ENCODE measurements around the gene UVSSA. TPM values are rescaled to one million over a fixed set of nuclear protein-coding genes. Genes with fewer than 3 reads are reported as not detected.
A peak's percentile ranks its signal among the peaks of the same experiment; 100 is the strongest.

The UVSSA gene
- total and polyA plus RNA-seq, 2 donors (not counting 1 experiment from before 2014, with no cell fraction given), result 4.6 to 7.6 TPM

DNA sequence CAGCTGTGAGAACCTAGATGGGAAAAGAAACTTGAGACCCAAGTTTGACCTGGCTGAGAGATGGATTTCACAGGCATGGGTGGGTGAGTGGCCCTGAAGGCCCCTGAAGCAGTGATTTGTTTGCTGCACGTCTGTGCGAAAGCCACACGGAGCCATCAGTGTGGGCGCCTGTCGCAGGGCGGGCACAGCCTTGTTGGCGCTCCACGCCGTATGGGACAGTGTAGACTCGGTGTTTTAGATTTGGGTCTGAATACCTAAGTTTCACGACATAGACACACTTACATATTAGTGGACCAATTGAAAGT lies 21.9 kb upstream of the UVSSA start:
- no peaks in the 10 kb centered on the region for H3K4me1 ChIP-seq (ENCODE audit: control insufficient read depth, extremely low read depth, insufficient read depth, low read length)
- TF ChIP-seq EZH2 (IDR thresholded peaks at IDR 0.05; ENCODE audit: low read length, missing control alignments), result no peak
- TF ChIP-seq CTCF (conservative IDR thresholded peaks at IDR 0.05 in 1 of 2, IDR thresholded peaks at IDR 0.05 in 1 of 2; ENCODE audit: low read depth in 1 of 2, low read length in 2 of 2), result no peak
- no peak for DNase-seq (ENCODE audit: low read depth in 2 of 2)
- H3K4me2 ChIP-seq (ENCODE audit: extremely low read depth, insufficient read depth, low read length), result no peak overlapping the region
- H3K9ac ChIP-seq (ENCODE audit: insufficient read depth, low read length), result no peak overlapping the region
- H3K27ac ChIP-seq (ENCODE audit: insufficient read depth, low read length), result peak overlapping the region; percentile 85
- H4K20me1 ChIP-seq (ENCODE audit: control insufficient read depth, extremely low read depth, insufficient read depth, low read length), result no peaks in the 10 kb centered on the region
- H3K79me2 ChIP-seq (ENCODE audit: control insufficient read depth, insufficient read depth, low read length), result peaks cover 2% of the 10 kb centered on the region
- no peak overlapping the region for H3K4me3 ChIP-seq (replicated peaks in 1 of 4; ENCODE audit: control extremely low read depth in 1 of 4, insufficient read depth in 1 of 4, low read depth in 3 of 4, low read length in 4 of 4)
- H3K27me3 ChIP-seq (ENCODE audit: control insufficient read depth, insufficient read depth, low read length), result no peaks in the 10 kb centered on the region
- H3K9me3 ChIP-seq (ENCODE audit: control insufficient read depth, insufficient read depth, low read depth, low read length), result peaks cover 7% of the 10 kb centered on the region
- H2AFZ ChIP-seq (ENCODE audit: low read length), result no peak overlapping the region
- peaks cover 34% of the 10 kb centered on the region for H3K36me3 ChIP-seq (ENCODE audit: control insufficient read depth, insufficient read depth, low read length)

GRCh38 chr4:1325681-1326635 lies 21.1 kb upstream of the UVSSA start:
- Histone ChIP-seq H3K9me3 (ENCODE audit: control insufficient read depth, insufficient read depth, low read depth, low read length) (peaks cover 7% of the 10 kb centered on the region), H3K27ac (ENCODE audit: insufficient read depth, low read length) (no peak overlapping the region), H3K9ac (ENCODE audit: insufficient read depth, low read length) (no peak overlapping the region), H3K4me2 (ENCODE audit: extremely low read depth, insufficient read depth, low read length) (no peak overlapping the region), H3K4me3 (replicated peaks in 1 of 4; ENCODE audit: control extremely low read depth in 1 of 4, insufficient read depth in 1 of 4, low read depth in 3 of 4, low read length in 4 of 4) (no peak overlapping the region), H3K79me2 (ENCODE audit: control insufficient read depth, insufficient read depth, low read length) (peaks cover 4% of the 10 kb centered on the region), H2AFZ (ENCODE audit: low read length) (no peak overlapping the region), H4K20me1 (ENCODE audit: control insufficient read depth, extremely low read depth, insufficient read depth, low read length) (no peaks in the 10 kb centered on the region), H3K27me3 (ENCODE audit: control insufficient read depth, insufficient read depth, low read length) (no peaks in the 10 kb centered on the region), H3K4me1 (ENCODE audit: control insufficient read depth, extremely low read depth, insufficient read depth, low read length) (no peaks in the 10 kb centered on the region), H3K36me3 (ENCODE audit: control insufficient read depth, insufficient read depth, low read length) (peaks cover 34% of the 10 kb centered on the region)
- TF ChIP-seq EZH2 (IDR thresholded peaks at IDR 0.05; ENCODE audit: low read length, missing control alignments) (no peak), CTCF (conservative IDR thresholded peaks at IDR 0.05 in 1 of 2, IDR thresholded peaks at IDR 0.05 in 1 of 2; ENCODE audit: low read depth in 1 of 2, low read length in 2 of 2) (no peak)
- DNase-seq (ENCODE audit: low read depth in 2 of 2), result no peak

GRCh38 chr4:1326751-1327525 lies 20.1 kb upstream of the UVSSA start:
- no peak for DNase-seq (ENCODE audit: low read depth in 2 of 2)
- H3K79me2 ChIP-seq (ENCODE audit: control insufficient read depth, insufficient read depth, low read length), result peaks cover 6% of the 10 kb centered on the region
- no peak overlapping the region for H2AFZ ChIP-seq (ENCODE audit: low read length)
- no peak overlapping the region for H3K9ac ChIP-seq (ENCODE audit: insufficient read depth, low read length)
- H3K27ac ChIP-seq (ENCODE audit: insufficient read depth, low read length), result no peak overlapping the region
- H3K9me3 ChIP-seq (ENCODE audit: control insufficient read depth, insufficient read depth, low read depth, low read length), result peaks cover 7% of the 10 kb centered on the region
- TF ChIP-seq CTCF (conservative IDR thresholded peaks at IDR 0.05 in 1 of 2, IDR thresholded peaks at IDR 0.05 in 1 of 2; ENCODE audit: low read depth in 1 of 2, low read length in 2 of 2), result no peak
- no peaks in the 10 kb centered on the region for H3K27me3 ChIP-seq (ENCODE audit: control insufficient read depth, insufficient read depth, low read length)
- peaks cover 34% of the 10 kb centered on the region for H3K36me3 ChIP-seq (ENCODE audit: control insufficient read depth, insufficient read depth, low read length)
- no peaks in the 10 kb centered on the region for H3K4me1 ChIP-seq (ENCODE audit: control insufficient read depth, extremely low read depth, insufficient read depth, low read length)
- no peak overlapping the region for H3K4me2 ChIP-seq (ENCODE audit: extremely low read depth, insufficient read depth, low read length)
- H4K20me1 ChIP-seq (ENCODE audit: control insufficient read depth, extremely low read depth, insufficient read depth, low read length), result no peaks in the 10 kb centered on the region
- no peak overlapping the region for H3K4me3 ChIP-seq (replicated peaks in 1 of 4; ENCODE audit: control extremely low read depth in 1 of 4, insufficient read depth in 1 of 4, low read depth in 3 of 4, low read length in 4 of 4)

All from fibroblast of lung (primary cell).